H1 (cell line): Measurements from ENCODE around the gene TEX51. TPM values are rescaled to one million over a fixed set of nuclear protein-coding genes. Genes with fewer than 3 reads are reported as not detected.

Source experiments
- CTCF ChIA-PET: fragments of 300-600 bp; sonication (Branson Sonifier 250); formaldehyde crosslinking; loops from one replicate; lab custom pipeline; 2021; ENCODE audit not compliant: partially characterized antibody; lab: Charles Lee
- POLR2A ChIA-PET: fragments of 300-600 bp; sonication (Branson Sonifier 250); formaldehyde crosslinking; loops from one replicate; lab custom pipeline; 2021; ENCODE audit warnings: inconsistent platforms; ENCODE audit not compliant: partially characterized antibody; lab: Charles Lee
- DNase-seq, 2 experiments: peaks; one replicate each; pipeline versions ENCODE4 v3.0.0 to v3.0.0-alpha.2; 2010 to 2022; ENCODE audit warnings: low spot score in 2 of 2, low read depth in 1 of 2, mixed read lengths in 1 of 2
- FAIRE-seq: peaks from 2 replicates; lab custom pipeline; 2011; peaks lifted over from hg19 to GRCh38; lab: Jason Lieb, UNC
- H2AFZ ChIP-seq: 2 replicates; pipeline ENCODE4 v1.8.1; 2012; ENCODE audit warnings: low read length, inconsistent platforms
- H2AK5ac ChIP-seq: 2 replicates; pipeline ENCODE4 v1.6.1; 2013; ENCODE audit warnings: low read depth, low read length
- H2BK120ac ChIP-seq: replicated peaks from 2 replicates; pipeline ENCODE3; 2013; ENCODE audit warnings: low read depth, low read length, inconsistent platforms
- H2BK12ac ChIP-seq: 2 replicates; pipeline ENCODE4 v1.6.1; 2013; ENCODE audit warnings: low read depth, low read length
- H2BK15ac ChIP-seq: 2 replicates; pipeline ENCODE4 v1.6.1; 2013; ENCODE audit warnings: low read length
- H2BK20ac ChIP-seq: 2 replicates; pipeline ENCODE4 v1.6.1; 2013; ENCODE audit warnings: low read length
- H2BK5ac ChIP-seq: 2 replicates; pipeline ENCODE4 v1.6.1; 2013; ENCODE audit warnings: low read depth, low read length
- H3K14ac ChIP-seq: 2 replicates; pipeline ENCODE4 v1.6.1; 2013; ENCODE audit warnings: inconsistent platforms; ENCODE audit not compliant: insufficient read length
- H3K18ac ChIP-seq: 2 replicates; pipeline ENCODE4 v1.6.1; 2013; ENCODE audit warnings: low read length; ENCODE audit errors: extremely low read depth
- H3K23ac ChIP-seq: 2 replicates; pipeline ENCODE4 v1.6.1; 2013; ENCODE audit warnings: inconsistent platforms; ENCODE audit not compliant: insufficient read length
- H3K23me2 ChIP-seq: 2 replicates; pipeline ENCODE4 v1.6.1; 2013; ENCODE audit warnings: low read depth, low read length
- H3K27ac ChIP-seq: 2 replicates; pipeline ENCODE4 v1.6.1; 2011; ENCODE audit warnings: low read depth, low read length, inconsistent platforms
- H3K27me3 ChIP-seq, 4 experiments: replicated peaks in 1 of 4; 1 replicate in 1 of 4; 2 replicates in 3 of 4; pipeline versions ENCODE4 v1.6.1 to v1.8.1; 2011 to 2013; ENCODE audit warnings: low read length in 3 of 4, mild to moderate bottlenecking in 3 of 4, inconsistent platforms in 2 of 4, mixed read lengths in 2 of 4, moderate library complexity in 1 of 4; ENCODE audit not compliant: control insufficient read depth in 3 of 4, insufficient read depth in 3 of 4; ENCODE audit errors: extremely low read depth in 1 of 4
- H3K36me3 ChIP-seq, 4 experiments: 2 replicates each; pipeline versions ENCODE4 v1.6.1 to v1.8.1; 2011 to 2013; ENCODE audit warnings: mild to moderate bottlenecking in 4 of 4, low read length in 3 of 4, moderate library complexity in 2 of 4, control low read depth in 1 of 4, inconsistent platforms in 1 of 4; ENCODE audit not compliant: insufficient read depth in 4 of 4, control insufficient read depth in 2 of 4
- H3K4ac ChIP-seq: replicated peaks from 2 replicates; pipeline ENCODE3; 2013; ENCODE audit warnings: low read length, low read depth, mixed read lengths, inconsistent platforms; ENCODE audit not compliant: insufficient read length
- H3K4me1 ChIP-seq, 4 experiments: replicated peaks in 1 of 4; 1 replicate in 1 of 4; 2 replicates in 3 of 4; pipeline versions ENCODE4 v1.6.1 to v1.8.1; 2011 to 2013; ENCODE audit warnings: low read length in 3 of 4, inconsistent platforms in 2 of 4, mixed read lengths in 1 of 4; ENCODE audit not compliant: insufficient read depth in 4 of 4, control insufficient read depth in 3 of 4
- H3K4me2 ChIP-seq, 2 experiments: 2 replicates each; pipeline versions ENCODE4 v1.6.1 to v1.8.1; 2011 to 2013; ENCODE audit warnings: low read depth in 2 of 2, low read length in 2 of 2, control low read depth in 1 of 2, inconsistent platforms in 1 of 2, mild to moderate bottlenecking in 1 of 2; ENCODE audit not compliant: insufficient read depth in 1 of 2
- H3K4me3 ChIP-seq, 4 experiments: fragments of 200-600, 300-600 bp in 1 of 4; sonication (generic), shearing (Covaris generic), sonication (Bioruptor Twin) in 1 of 4; 2 replicates each; pipeline versions ENCODE4 v1.5.1 to v1.8.1; 2011 to 2016; ENCODE audit warnings: low read length in 4 of 4, low read depth in 3 of 4, control low read depth in 2 of 4, inconsistent platforms in 2 of 4, mild to moderate bottlenecking in 2 of 4, mixed read lengths in 1 of 4, moderate library complexity in 1 of 4; ENCODE audit not compliant: insufficient read depth in 2 of 4; ENCODE audit errors: extremely low read depth in 1 of 4
- H3K56ac ChIP-seq: replicated peaks from 2 replicates; pipeline ENCODE3; 2013; ENCODE audit warnings: low read depth, mild to moderate bottlenecking, mixed read lengths, low read length, inconsistent platforms; ENCODE audit not compliant: insufficient read length
- H3K79me1 ChIP-seq: 2 replicates; pipeline ENCODE4 v1.6.1; 2013; ENCODE audit warnings: low read depth, low read length, control low read depth
- H3K79me2 ChIP-seq, 2 experiments: 2 replicates each; pipeline versions ENCODE4 v1.6.1 to v1.8.1; 2012 to 2013; ENCODE audit warnings: low read length in 2 of 2, mild to moderate bottlenecking in 2 of 2, inconsistent platforms in 1 of 2; ENCODE audit not compliant: insufficient read depth in 2 of 2, control insufficient read depth in 1 of 2
- H3K9ac ChIP-seq, 4 experiments: replicated peaks in 1 of 4; 1 replicate in 1 of 4; 2 replicates in 3 of 4; pipeline versions ENCODE4 v1.6.1 to v1.8.1; 2011 to 2013; ENCODE audit warnings: low read depth in 3 of 4, low read length in 3 of 4, control low read depth in 2 of 4, mild to moderate bottlenecking in 2 of 4, moderate library complexity in 2 of 4, inconsistent platforms in 1 of 4; ENCODE audit errors: extremely low read depth in 1 of 4
- H3K9me3 ChIP-seq, 2 experiments: 2 replicates each; pipeline versions ENCODE4 v1.6.1 to v1.8.1; 2012 to 2013; ENCODE audit warnings: mild to moderate bottlenecking in 2 of 2, moderate library complexity in 2 of 2, control low read depth in 1 of 2, inconsistent platforms in 1 of 2, low read depth in 1 of 2, low read length in 1 of 2, mixed read lengths in 1 of 2; ENCODE audit not compliant: insufficient read depth in 2 of 2
- H4K20me1 ChIP-seq, 2 experiments: replicated peaks in 1 of 2; 2 replicates each; pipeline versions ENCODE3 to v1.8.1; 2011 to 2013; ENCODE audit warnings: inconsistent platforms in 2 of 2, low read length in 2 of 2, mild to moderate bottlenecking in 1 of 2; ENCODE audit not compliant: insufficient read depth in 2 of 2, control insufficient read depth in 1 of 2
- H4K5ac ChIP-seq: 2 replicates; pipeline ENCODE4 v1.6.1; 2013; ENCODE audit warnings: low read length, low read depth, mixed read lengths, inconsistent platforms; ENCODE audit not compliant: insufficient read length
- H4K8ac ChIP-seq: 2 replicates; pipeline ENCODE4 v1.8.0; 2013; ENCODE audit warnings: mild to moderate bottlenecking, moderate library complexity, low read length, inconsistent platforms; ENCODE audit not compliant: insufficient read depth; ENCODE audit errors: extremely low read depth
- H4K91ac ChIP-seq: replicated peaks from 2 replicates; pipeline ENCODE3; 2013; ENCODE audit warnings: low read length, mixed read lengths, inconsistent platforms; ENCODE audit not compliant: insufficient read length
- GABPA ChIP-seq: IDR thresholded peaks from 2 replicates; pipeline ENCODE4 v1.6.1; 2011; ENCODE audit warnings: mild to moderate bottlenecking, low read length, moderate library complexity, borderline replicate concordance; ENCODE audit not compliant: insufficient read depth
- KDM5A ChIP-seq: fragments of 200-600 bp; IDR thresholded peaks from 2 replicates; pipeline ENCODE4 v1.7.1; 2012; ENCODE audit warnings: mild to moderate bottlenecking, low read length, inconsistent platforms, mixed read lengths
- NRF1 ChIP-seq: IDR thresholded peaks from 2 replicates; pipeline ENCODE4 v1.6.1; 2011; ENCODE audit warnings: mild to moderate bottlenecking, low read depth, low read length, improper control_type of control experiment
- RNF2 ChIP-seq: fragments of 200-900, 300-1000 bp; sonication (generic); IDR thresholded peaks from 2 replicates; pipeline ENCODE4 v1.7.1; 2016; ENCODE audit warnings: borderline replicate concordance, low read depth, mild to moderate bottlenecking, antibody characterized with exemption, low read length; ENCODE audit not compliant: poor library complexity, severe bottlenecking; ENCODE audit errors: missing control alignments
- SP2 ChIP-seq: IDR thresholded peaks from 2 replicates; pipeline ENCODE4 v1.6.1; 2012; ENCODE audit warnings: mild to moderate bottlenecking, low read length, inconsistent platforms
- TAF1 ChIP-seq: IDR thresholded peaks from 2 replicates; pipeline ENCODE4 v1.6.1; 2011; ENCODE audit warnings: mild to moderate bottlenecking, low read depth, low read length
- TBP ChIP-seq: IDR thresholded peaks from 2 replicates; pipeline ENCODE4 v1.6.1; 2011; ENCODE audit warnings: low read depth, low read length, improper control_type of control experiment
- YY1 ChIP-seq: IDR thresholded peaks from 2 replicates; pipeline ENCODE4 v1.6.1; 2011; ENCODE audit warnings: low read depth, mild to moderate bottlenecking, low read length
- WGBS, 2 experiments: shearing (Covaris generic) in 1 of 2; methylation state at CpG; one replicate each; pipeline versions ENCODE4 v1.1.6 to v1.1.7; 2013 to 2015; ENCODE audit warnings: low lambda C conversion rate in 2 of 2, mixed read lengths in 2 of 2, inconsistent platforms in 1 of 2, low coverage in 1 of 2, missing lambda C conversion rate in 1 of 2; ENCODE audit not compliant: insufficient replicate concordance in 2 of 2, insufficient coverage in 1 of 2, insufficient read length in 1 of 2; ENCODE audit errors: extremely low coverage in 1 of 2, missing lambda C conversion rate in 1 of 2; 5-methylcytosine and 5-hydroxymethylcytosine counted together
- polyA plus RNA-seq, 7 experiments: library from polyadenylated mRNA; depleted of rRNA in 3 of 7; stranded (reverse) in 5 of 7; unstranded in 2 of 7; fragments of >200 nt in 5 of 7; fragments of 200-250 nt in 2 of 7; gene quantifications; 1 replicate in 5 of 7; 2 replicates in 1 of 7; 4 replicates in 1 of 7; pipeline versions ENCODE4 v1.2.1 to v1.2.3, GENCODE V29; 2011 to 2013; ENCODE audit warnings: missing spikeins in 2 of 7, mixed read lengths in 2 of 7
- total RNA-seq: library from RNA; stranded (reverse); fragmentation: NEBNext Ultra II Directional; extraction: Animal tissue kit (Norgen Biotek cat#: 25700); gene quantifications from 2 replicates; pipeline ENCODE4 v1.2.1, GENCODE V29; 2021
- TF ChIP-seq, protein P1 (sequence below): IDR thresholded peaks from 2 replicates; pipeline ENCODE4 v1.6.1; 2011; ENCODE audit warnings: low read depth, mild to moderate bottlenecking, low read length; ENCODE audit not compliant: insufficient read depth

TEX51 gene
- total and polyA plus RNA-seq, 2 of the 8 experiments (the other 6 are each of a cell fraction or from before 2014, with no cell fraction given): not detected

DNA sequence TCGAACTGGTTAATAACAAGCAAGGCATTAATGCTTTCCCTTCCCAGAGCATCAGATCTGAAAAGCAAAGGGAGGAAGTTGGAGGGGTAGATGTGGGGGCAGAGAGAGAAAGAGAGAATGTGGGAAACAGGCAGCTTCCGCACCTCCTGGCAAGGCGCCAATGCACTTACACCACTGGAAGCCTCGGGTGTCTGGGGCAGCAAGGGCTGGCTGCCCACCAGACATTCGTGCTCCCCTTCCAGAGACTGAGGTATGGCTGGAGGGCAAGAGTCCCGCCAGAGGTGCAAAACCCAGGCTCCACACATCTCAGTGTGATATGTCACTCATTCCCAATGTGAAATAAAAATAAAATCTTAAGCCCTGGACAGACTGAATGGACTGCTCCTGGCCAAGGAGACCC lies 46.4 kb downstream of the TEX51 start:
- no peaks in the 10 kb centered on the region for H4K20me1 ChIP-seq
- H2AK5ac ChIP-seq: no peak overlapping the region
- peaks cover 0 to 15% (median 4%) of the 10 kb centered on the region in 4 experiments; a peak in 3 of 8 replicates for H3K36me3 ChIP-seq
- H2BK120ac ChIP-seq: no peak overlapping the region
- DNase-seq (no peak), FAIRE-seq (no peak)
- H3K23ac ChIP-seq: no peak overlapping the region
- no peak overlapping the region for H3K9ac ChIP-seq
- H4K91ac ChIP-seq: no peak overlapping the region
- no peak overlapping the region for H2BK20ac ChIP-seq
- H3K79me2 ChIP-seq: no peaks in the 10 kb centered on the region
- no peak overlapping the region for H4K8ac ChIP-seq
- WGBS, 2 experiments: 84% methylated on average over 5 of the region's 6 CpGs; no CpG with 5 or more reads in 1 of the 2 experiments
- no peak overlapping the region for H3K27ac ChIP-seq
- POLR2A ChIA-PET: interaction anchor here (0.7 kb wide), 1 partner anchor 297 kb away, joined by 3 read pairs; no protein-coding TSS in a partner anchor
- H4K5ac ChIP-seq: no peak overlapping the region
- no peaks in the 10 kb centered on the region for H3K23me2 ChIP-seq
- no peak overlapping the region for H3K4me3 ChIP-seq
- peaks cover 0 to 42% (median 17%) of the 10 kb centered on the region in 4 experiments; a peak in 5 of 7 replicates for H3K27me3 ChIP-seq
- H3K4me1 ChIP-seq: peaks cover 5 to 10% (median 10%) of the 10 kb centered on the region in 4 experiments
- peaks cover 28 to 38% of the 10 kb centered on the region in 2 experiments for H3K9me3 ChIP-seq
- no peak overlapping the region for H2BK12ac ChIP-seq
- H2AFZ ChIP-seq: no peak overlapping the region
- no peak overlapping the region for H3K14ac ChIP-seq
- no peak overlapping the region for H3K18ac ChIP-seq
- CTCF ChIA-PET: interaction anchor here (1.1 to 3.2 kb wide), 2 partner anchors 27 to 59 kb away, joined by 3 to 11 read pairs; no protein-coding TSS in a partner anchor
- H2BK5ac ChIP-seq: no peak overlapping the region
- no peak overlapping the region for H2BK15ac ChIP-seq
- H3K4ac ChIP-seq: no peak overlapping the region
- no peak overlapping the region for H3K56ac ChIP-seq
- no peaks in the 10 kb centered on the region for H3K79me1 ChIP-seq
- no peak for TF ChIP-seq GABPA
- TF ChIP-seq, protein P1, sequence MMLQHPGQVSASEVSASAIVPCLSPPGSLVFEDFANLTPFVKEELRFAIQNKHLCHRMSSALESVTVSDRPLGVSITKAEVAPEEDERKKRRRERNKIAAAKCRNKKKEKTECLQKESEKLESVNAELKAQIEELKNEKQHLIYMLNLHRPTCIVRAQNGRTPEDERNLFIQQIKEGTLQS: no peak
- TF ChIP-seq SP2: no peak
- TF ChIP-seq NRF1: no peak
- no peak for TF ChIP-seq TAF1
- no peak for TF ChIP-seq YY1
- TF ChIP-seq TBP: no peak
- TF ChIP-seq KDM5A: no peak
- TF ChIP-seq RNF2: no peak
- H3K4me2 ChIP-seq: no peak overlapping the region
